Measurements from ENCODE around the gene COL2A1.

GRCh38 chr12:47992776-47993175, 11.5 kb downstream of the COL2A1 start:
- TF ChIP-seq CTCF (IDR thresholded peaks at IDR 0.05) (no peak), EP300 (IDR thresholded peaks at IDR 0.05) (no peak), POLR2AphosphoS5 (IDR thresholded peaks at IDR 0.05) (no peak)

All from stomach (tissue), 4 donors.